Hepatocyte (in vitro differentiated cells): ENCODE results near the gene BNIP2.

Experiments
- EZH2 ChIP-seq: fragments of 200-600 bp; sonication (generic); IDR thresholded peaks from 2 replicates; pipeline ENCODE4 v1.6.1; 2016; ENCODE audit warnings: antibody characterized with exemption, mild to moderate bottlenecking, borderline replicate concordance
- EZH2phosphoT487 ChIP-seq: fragments of 200-600 bp; sonication (generic); IDR thresholded peaks from one replicate; pipeline ENCODE4 v1.6.1; 2018; ENCODE audit warnings: antibody characterized with exemption, mild to moderate bottlenecking, low read depth, moderate library complexity; ENCODE audit not compliant: unreplicated experiment, severe bottlenecking
- TF ChIP-seq, protein P1 (sequence below): fragments of 200-600 bp; sonication (generic); IDR thresholded peaks from 2 replicates; pipeline ENCODE4 v1.5.1; 2016; ENCODE audit warnings: antibody characterized with exemption, mild to moderate bottlenecking; ENCODE audit not compliant: poor library complexity

DNA sequence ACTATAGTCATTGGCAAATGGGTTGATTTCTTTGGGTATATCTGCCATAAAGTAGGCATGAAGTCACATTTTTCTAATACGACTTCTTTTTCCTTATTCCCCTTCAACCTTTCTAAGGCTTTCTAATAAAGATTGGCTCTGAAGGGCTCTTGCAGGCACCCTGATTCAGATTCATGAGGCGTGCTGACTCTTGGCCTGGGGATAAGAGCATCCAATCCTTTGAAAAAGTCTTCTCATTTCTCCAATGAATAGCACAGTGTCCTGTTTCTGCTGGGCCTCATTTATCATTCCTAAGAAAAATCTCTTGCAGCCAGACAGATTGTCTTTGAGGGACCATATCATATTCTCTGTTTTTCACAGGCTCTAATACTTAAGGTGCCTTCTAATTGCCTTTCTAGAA is 32.3 kb upstream of the BNIP2 start:
- TF ChIP-seq EZH2 (no peak), EZH2phosphoT487 (no peak)
- TF ChIP-seq, protein P1, sequence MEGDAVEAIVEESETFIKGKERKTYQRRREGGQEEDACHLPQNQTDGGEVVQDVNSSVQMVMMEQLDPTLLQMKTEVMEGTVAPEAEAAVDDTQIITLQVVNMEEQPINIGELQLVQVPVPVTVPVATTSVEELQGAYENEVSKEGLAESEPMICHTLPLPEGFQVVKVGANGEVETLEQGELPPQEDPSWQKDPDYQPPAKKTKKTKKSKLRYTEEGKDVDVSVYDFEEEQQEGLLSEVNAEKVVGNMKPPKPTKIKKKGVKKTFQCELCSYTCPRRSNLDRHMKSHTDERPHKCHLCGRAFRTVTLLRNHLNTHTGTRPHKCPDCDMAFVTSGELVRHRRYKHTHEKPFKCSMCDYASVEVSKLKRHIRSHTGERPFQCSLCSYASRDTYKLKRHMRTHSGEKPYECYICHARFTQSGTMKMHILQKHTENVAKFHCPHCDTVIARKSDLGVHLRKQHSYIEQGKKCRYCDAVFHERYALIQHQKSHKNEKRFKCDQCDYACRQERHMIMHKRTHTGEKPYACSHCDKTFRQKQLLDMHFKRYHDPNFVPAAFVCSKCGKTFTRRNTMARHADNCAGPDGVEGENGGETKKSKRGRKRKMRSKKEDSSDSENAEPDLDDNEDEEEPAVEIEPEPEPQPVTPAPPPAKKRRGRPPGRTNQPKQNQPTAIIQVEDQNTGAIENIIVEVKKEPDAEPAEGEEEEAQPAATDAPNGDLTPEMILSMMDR = no peak
